HG02759 (cell line): ENCODE results near the gene STX18.
"Not testable (repeated sequence)": the region's sequence is repeated elsewhere in the genome, so short reads cannot be mapped to it uniquely, and the experiment has no call there.

ENCODE experiments used
- ATAC-seq: cut with Tn5 transposase; IDR thresholded peaks from one replicate; pipeline ENCODE4 v1.9.1; 2021; ENCODE audit warnings: mild to moderate bottlenecking, moderate library complexity; ENCODE audit not compliant: unreplicated experiment

The STX18 gene

GRCh38 chr4:4555916-4556315, 14.1 kb upstream of the STX18 start:
- ATAC-seq = no peak

- ATAC-seq = no peak
Observed at GRCh38 chr4:4554234-4554633, 12.4 kb upstream of the STX18 start.

GRCh38 chr4:4552042-4552441, 10.2 kb upstream of the STX18 start:
- not testable (repeated sequence) for ATAC-seq

- ATAC-seq = not testable (repeated sequence)
Observed at GRCh38 chr4:4550161-4550560, 8.3 kb upstream of the STX18 start.

GRCh38 chr4:4549534-4549933, 7.7 kb upstream of the STX18 start:
- no peak for ATAC-seq

- no peak for ATAC-seq
Observed at GRCh38 chr4:4542774-4543485, 1.1 kb upstream of the STX18 start.

- peak; percentile 34 for ATAC-seq
Observed at GRCh38 chr4:4541040-4541631, 712 bp downstream of the STX18 start.

GRCh38 chr4:4539481-4539880, 2.4 kb downstream of the STX18 start:
- no peak for ATAC-seq

GRCh38 chr4:4535590-4535989, 6.3 kb downstream of the STX18 start:
- ATAC-seq = no peak

GRCh38 chr4:4534515-4535145, 7.2 kb downstream of the STX18 start:
- no peak for ATAC-seq

- no peak for ATAC-seq
Observed at GRCh38 chr4:4533461-4534169, 8.2 kb downstream of the STX18 start.

GRCh38 chr4:4532371-4533154, 9.3 kb downstream of the STX18 start:
- no peak for ATAC-seq

- no peak for ATAC-seq
Observed at GRCh38 chr4:4529392-4529791, 12.5 kb downstream of the STX18 start.

GRCh38 chr4:4526401-4526800, 15.4 kb downstream of the STX18 start:
- ATAC-seq = no peak

- ATAC-seq = peak; percentile 100
Observed at GRCh38 chr4:4524364-4524763, 17.5 kb downstream of the STX18 start.

- no peak for ATAC-seq
Observed at GRCh38 chr4:4521731-4522130, 20.1 kb downstream of the STX18 start.

- ATAC-seq = no peak
Observed at GRCh38 chr4:4521136-4521535, 20.7 kb downstream of the STX18 start.

- no peak for ATAC-seq
Observed at GRCh38 chr4:4519297-4519894, 22.5 kb downstream of the STX18 start.

- ATAC-seq = no peak
Observed at GRCh38 chr4:4518747-4519146, 23.1 kb downstream of the STX18 start.

- no peak for ATAC-seq
Observed at GRCh38 chr4:4514786-4515185, 27.1 kb downstream of the STX18 start.
